Measurements from ENCODE around the gene POU5F1. TPM values are rescaled to one million over a fixed set of nuclear protein-coding genes. Genes with fewer than 3 reads are reported as not detected.

The POU5F1 gene
- total and polyA plus RNA-seq, 12 donors = 0.17 to 2.8 (median 1.2) TPM; not detected in 8

- H3K9me3 ChIP-seq (replicated peaks in 1 of 3) = no peaks in the 10 kb centered on the region
- no peak for TF ChIP-seq CTCF (IDR thresholded peaks at IDR 0.05)
- TF ChIP-seq POLR2A (IDR thresholded peaks at IDR 0.05) = no peak
- no peak for DNase-seq
- H3K4me3 ChIP-seq = no peak overlapping the region
- intact Hi-C loops (cut with DNase I) = no loop called here
- no peaks in the 10 kb centered on the region for H3K4me1 ChIP-seq (replicated peaks in 1 of 2)
- H3K36me3 ChIP-seq (replicated peaks in 1 of 2) = no peaks in the 10 kb centered on the region
- H3K27ac ChIP-seq = no peak overlapping the region
- WGBS, 4 donors = 86 to 92% (median 88%) methylated on average over 3 of the region's 3 CpGs
- H3K27me3 ChIP-seq = no peaks in the 10 kb centered on the region
Observed at GRCh38 chr6:31130751-31131150, 39.7 kb downstream of the POU5F1 start.

GRCh38 chr6:31129130-31129529, 41.4 kb downstream of the POU5F1 start:
- H3K4me3 ChIP-seq = no peak overlapping the region
- DNase-seq = no peak
- H3K27ac ChIP-seq = no peak overlapping the region
- H3K36me3 ChIP-seq (replicated peaks in 1 of 2) = no peaks in the 10 kb centered on the region
- H3K4me1 ChIP-seq (replicated peaks in 1 of 2) = no peaks in the 10 kb centered on the region
- intact Hi-C loops (cut with DNase I) = no loop called here
- 43 to 47% (median 46%) methylated on average over 4 of the region's 4 CpGs for WGBS, 4 donors
- H3K9me3 ChIP-seq (replicated peaks in 1 of 3) = no peaks in the 10 kb centered on the region
- TF ChIP-seq POLR2A (IDR thresholded peaks at IDR 0.05) (no peak), CTCF (IDR thresholded peaks at IDR 0.05) (no peak)
- H3K27me3 ChIP-seq = no peaks in the 10 kb centered on the region

GRCh38 chr6:31128093-31128676, 42.3 kb downstream of the POU5F1 start:
- Histone ChIP-seq H3K4me3 (no peak overlapping the region), H3K4me1 (replicated peaks in 1 of 2) (no peaks in the 10 kb centered on the region), H3K36me3 (replicated peaks in 1 of 2) (no peaks in the 10 kb centered on the region), H3K27me3 (no peaks in the 10 kb centered on the region), H3K9me3 (replicated peaks in 1 of 3) (no peaks in the 10 kb centered on the region), H3K27ac (no peak overlapping the region)
- intact Hi-C loops (cut with DNase I) = no loop called here
- DNase-seq = peak in 6 of 7 donors; percentile 55 to 80 (median 70)
- 0 to 12% (median 5%) methylated on average over 6 to 8 of the region's 8 CpGs for WGBS, 4 donors
- TF ChIP-seq POLR2A (IDR thresholded peaks at IDR 0.05) (no peak), CTCF (IDR thresholded peaks at IDR 0.05) (peak; percentile 58 to 84 (median 62))

- Histone ChIP-seq H3K27ac (no peak overlapping the region), H3K4me1 (replicated peaks in 1 of 2) (peaks cover 0 to 5% of the 10 kb centered on the region in 2 donors), H3K4me3 (no peak overlapping the region), H3K9me3 (replicated peaks in 1 of 3) (no peaks in the 10 kb centered on the region), H3K27me3 (no peaks in the 10 kb centered on the region), H3K36me3 (replicated peaks in 1 of 2) (no peaks in the 10 kb centered on the region)
- 75 to 81% (median 77%) methylated on average over 15 to 16 of the region's 16 CpGs for WGBS, 4 donors
- DNase-seq = no peak
- intact Hi-C loops (cut with DNase I) = no loop called here
- TF ChIP-seq CTCF (IDR thresholded peaks at IDR 0.05) = no peak
- TF ChIP-seq POLR2A (IDR thresholded peaks at IDR 0.05) = no peak
Observed at GRCh38 chr6:31126396-31127175, 43.9 kb downstream of the POU5F1 start.

Measured in adrenal gland (tissue), 12 donors.